Smooth muscle cell of the umbilical artery (primary cell): ENCODE results near the gene MS4A8. TPM values are rescaled to one million over a fixed set of nuclear protein-coding genes. Genes with fewer than 3 reads are reported as not detected.

Source experiments
- total RNA-seq: library from RNA; depleted of rRNA; stranded (reverse); fragments of >200 nt; gene quantifications from 2 replicates; pipeline ENCODE4 v1.2.3, GENCODE V29; 2014

The MS4A8 gene, protein sequence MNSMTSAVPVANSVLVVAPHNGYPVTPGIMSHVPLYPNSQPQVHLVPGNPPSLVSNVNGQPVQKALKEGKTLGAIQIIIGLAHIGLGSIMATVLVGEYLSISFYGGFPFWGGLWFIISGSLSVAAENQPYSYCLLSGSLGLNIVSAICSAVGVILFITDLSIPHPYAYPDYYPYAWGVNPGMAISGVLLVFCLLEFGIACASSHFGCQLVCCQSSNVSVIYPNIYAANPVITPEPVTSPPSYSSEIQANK
- not detected in 2 replicates for total RNA-seq

GRCh38 chr11:60699284-60699691 lies at the start of gene MS4A8:
MS4A8 (plus strand) TSS chr11:60699612; CDS start chr11:60700861, 1,249 bp downstream.

GRCh38 chr11:60724420-60724819 lies 25.0 kb downstream of the MS4A8 start, which contains the start of gene MS4A18:
MS4A18 (plus strand) TSS chr11:60724720.

GRCh38 chr11:60756307-60757032 lies 57.1 kb downstream of the MS4A8 start, which contains the start of gene MS4A15:
MS4A15 (plus strand) TSS chr11:60756867; CDS start chr11:60763734, 6,867 bp downstream.

Other genes starting within 250 kb of the MS4A8 start
- gene MS4A1, start 243.8 kb upstream of the MS4A8 start, total RNA-seq: not detected in 2 replicates
- gene MS4A12, start 206.8 kb upstream of the MS4A8 start, total RNA-seq: not detected in 2 replicates
- not detected in 2 replicates for gene MS4A13, start 184.2 kb upstream of the MS4A8 start, total RNA-seq
- not detected in 2 replicates for gene MS4A18, start 25.1 kb downstream of the MS4A8 start, total RNA-seq
- gene MS4A15, start 57.3 kb downstream of the MS4A8 start, total RNA-seq: not detected in 2 replicates
- not detected in 2 replicates for gene MS4A10, start 85.7 kb downstream of the MS4A8 start, total RNA-seq
- 6.5 and 19.4 TPM in 2 replicates for gene CCDC86, start 142.5 kb downstream of the MS4A8 start, total RNA-seq
- gene PTGDR2, start 156.3 kb downstream of the MS4A8 start, total RNA-seq: under 0.01 and 0.05 TPM in 2 replicates
- 0.60 and 6.8 TPM in 2 replicates for gene ZP1, start 167.9 kb downstream of the MS4A8 start, total RNA-seq
- 27.3 and 50.1 TPM in 2 replicates for gene PRPF19, start 207.0 kb downstream of the MS4A8 start, total RNA-seq
- 16.9 and 18.6 TPM in 2 replicates for gene TMEM109, start 214.5 kb downstream of the MS4A8 start, total RNA-seq
- 163 and 208 TPM in 2 replicates for gene TMEM132A, start 224.8 kb downstream of the MS4A8 start, total RNA-seq